ENCODE data around the gene CCDC122. TPM values are rescaled to one million over a fixed set of nuclear protein-coding genes. Genes with fewer than 3 reads are reported as not detected.

The CCDC122 gene
- total RNA-seq, 1 donor from 2014 or later = 4.8 TPM

DNA sequence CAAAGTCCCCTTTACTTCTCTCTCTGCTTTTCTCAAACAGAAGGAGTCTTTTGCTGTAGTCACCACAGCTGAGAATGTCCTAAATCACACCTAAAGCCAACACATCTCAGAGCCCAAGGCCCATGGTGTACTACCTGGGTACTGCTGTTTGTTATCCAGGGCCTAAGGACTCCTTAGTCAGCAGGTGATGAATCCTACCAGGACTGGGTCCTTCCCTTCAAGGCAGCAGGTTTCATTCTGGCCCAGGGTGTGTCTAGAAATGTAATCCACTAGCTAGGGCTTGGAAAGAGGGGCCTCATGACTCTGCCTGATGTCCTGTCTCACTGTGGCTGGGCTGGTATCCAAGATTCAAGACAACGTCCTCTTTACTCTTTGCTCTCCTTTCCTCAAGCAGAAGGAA lies 56.6 kb downstream of the CCDC122 start:
- TF ChIP-seq, protein P1, sequence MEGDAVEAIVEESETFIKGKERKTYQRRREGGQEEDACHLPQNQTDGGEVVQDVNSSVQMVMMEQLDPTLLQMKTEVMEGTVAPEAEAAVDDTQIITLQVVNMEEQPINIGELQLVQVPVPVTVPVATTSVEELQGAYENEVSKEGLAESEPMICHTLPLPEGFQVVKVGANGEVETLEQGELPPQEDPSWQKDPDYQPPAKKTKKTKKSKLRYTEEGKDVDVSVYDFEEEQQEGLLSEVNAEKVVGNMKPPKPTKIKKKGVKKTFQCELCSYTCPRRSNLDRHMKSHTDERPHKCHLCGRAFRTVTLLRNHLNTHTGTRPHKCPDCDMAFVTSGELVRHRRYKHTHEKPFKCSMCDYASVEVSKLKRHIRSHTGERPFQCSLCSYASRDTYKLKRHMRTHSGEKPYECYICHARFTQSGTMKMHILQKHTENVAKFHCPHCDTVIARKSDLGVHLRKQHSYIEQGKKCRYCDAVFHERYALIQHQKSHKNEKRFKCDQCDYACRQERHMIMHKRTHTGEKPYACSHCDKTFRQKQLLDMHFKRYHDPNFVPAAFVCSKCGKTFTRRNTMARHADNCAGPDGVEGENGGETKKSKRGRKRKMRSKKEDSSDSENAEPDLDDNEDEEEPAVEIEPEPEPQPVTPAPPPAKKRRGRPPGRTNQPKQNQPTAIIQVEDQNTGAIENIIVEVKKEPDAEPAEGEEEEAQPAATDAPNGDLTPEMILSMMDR (conservative IDR thresholded peaks at IDR 0.05) = no peak
- Mint-ChIP-seq H3K9me3 (no peaks in the 10 kb centered on the region), H3K4me3 (no peak overlapping the region), H3K27ac (ENCODE audit: unreplicated experiment) (no peak overlapping the region), H3K27me3 (ENCODE audit: low read depth) (no peaks in the 10 kb centered on the region), H3K4me1 (no peaks in the 10 kb centered on the region), H3K36me3 (ENCODE audit: low read depth) (peaks cover 3% of the 10 kb centered on the region)
- no peak for DNase-seq (ENCODE audit: low read depth, low spot score)

DNA sequence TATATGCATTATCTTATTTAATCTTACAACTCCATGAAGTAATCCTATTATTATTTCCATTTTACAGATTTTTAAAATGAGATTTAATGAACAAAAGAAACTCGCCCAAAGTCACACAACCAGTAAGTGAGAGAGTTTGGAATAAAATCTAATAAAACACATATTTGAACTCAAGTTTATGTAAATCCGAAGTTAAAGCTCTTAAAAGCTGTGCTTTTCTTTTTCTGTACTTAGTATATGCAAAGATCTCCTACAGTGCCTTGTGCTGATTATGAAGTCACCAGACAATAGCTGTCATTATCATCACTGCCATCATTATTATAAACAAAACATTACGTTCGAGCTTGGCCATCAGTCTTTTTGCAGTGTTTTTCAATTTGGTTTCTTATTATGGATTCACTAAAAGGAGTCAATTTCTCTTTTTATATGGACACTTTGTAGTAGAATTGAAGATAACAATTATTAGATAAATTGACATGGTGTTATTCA lies 63.1 kb downstream of the CCDC122 start:
- Mint-ChIP-seq H3K9me3 (no peaks in the 10 kb centered on the region), H3K4me1 (peaks cover 6% of the 10 kb centered on the region), H3K36me3 (ENCODE audit: low read depth) (peaks cover 3% of the 10 kb centered on the region), H3K27me3 (ENCODE audit: low read depth) (no peaks in the 10 kb centered on the region), H3K27ac (ENCODE audit: unreplicated experiment) (no peak overlapping the region), H3K4me3 (no peak overlapping the region)
- DNase-seq (ENCODE audit: low read depth, low spot score) = no peak
- TF ChIP-seq, protein P1 (conservative IDR thresholded peaks at IDR 0.05) = no peak

DNA sequence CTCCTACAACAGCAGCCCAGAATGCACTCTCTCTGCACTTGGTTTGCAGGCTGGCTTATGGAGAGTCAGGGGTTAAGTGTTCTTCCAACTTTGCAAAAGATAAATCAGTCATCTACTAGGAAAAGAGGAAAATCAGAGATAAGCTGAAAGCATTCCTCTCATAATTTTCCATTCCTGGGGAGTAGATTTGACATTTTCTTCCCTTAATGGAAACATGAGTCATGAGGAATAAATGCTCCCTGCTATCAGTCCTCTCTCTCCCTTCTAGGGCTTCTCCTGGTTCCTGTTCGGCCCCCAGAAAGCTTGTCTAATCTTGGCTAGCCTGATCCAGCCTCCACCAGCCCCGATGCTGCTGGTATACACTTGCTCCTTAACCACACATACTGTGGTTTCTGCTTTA lies 64.3 kb downstream of the CCDC122 start:
- peaks cover 6% of the 10 kb centered on the region for H3K4me1 Mint-ChIP-seq
- peaks cover 3% of the 10 kb centered on the region for H3K36me3 Mint-ChIP-seq (ENCODE audit: low read depth)
- no peaks in the 10 kb centered on the region for H3K27me3 Mint-ChIP-seq (ENCODE audit: low read depth)
- no peak for DNase-seq (ENCODE audit: low read depth, low spot score)
- H3K4me3 Mint-ChIP-seq = no peak overlapping the region
- H3K9me3 Mint-ChIP-seq = no peaks in the 10 kb centered on the region
- TF ChIP-seq, protein P1 (conservative IDR thresholded peaks at IDR 0.05) = no peak
- no peak overlapping the region for H3K27ac Mint-ChIP-seq (ENCODE audit: unreplicated experiment)

DNA sequence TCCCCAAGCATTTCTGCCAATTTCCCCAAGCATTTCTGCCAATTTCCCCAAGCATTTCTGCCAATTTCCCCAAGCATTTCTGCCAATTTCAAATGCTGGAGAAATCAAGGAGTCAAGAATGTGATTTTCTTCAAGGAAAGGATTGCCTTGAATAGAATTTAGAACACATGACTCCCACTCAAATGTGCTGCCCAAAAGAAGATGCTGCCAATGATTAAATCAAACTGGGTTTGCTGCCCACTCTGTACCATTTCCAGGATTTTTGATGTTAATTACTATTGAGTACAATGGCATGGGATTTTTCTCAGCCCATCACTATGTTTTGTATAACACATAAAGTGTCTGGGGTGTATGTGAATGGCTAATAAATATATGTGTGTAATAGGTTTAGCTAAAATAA lies 70.9 kb downstream of the CCDC122 start:
- TF ChIP-seq, protein P1 (conservative IDR thresholded peaks at IDR 0.05) = no peak
- DNase-seq (ENCODE audit: low read depth, low spot score) = no peak
- Mint-ChIP-seq H3K27ac (ENCODE audit: unreplicated experiment) (no peak overlapping the region), H3K9me3 (peaks cover 3% of the 10 kb centered on the region), H3K4me3 (no peak overlapping the region), H3K4me1 (peaks cover 6% of the 10 kb centered on the region), H3K36me3 (ENCODE audit: low read depth) (peaks cover 3% of the 10 kb centered on the region), H3K27me3 (ENCODE audit: low read depth) (peaks cover 3% of the 10 kb centered on the region)

DNA sequence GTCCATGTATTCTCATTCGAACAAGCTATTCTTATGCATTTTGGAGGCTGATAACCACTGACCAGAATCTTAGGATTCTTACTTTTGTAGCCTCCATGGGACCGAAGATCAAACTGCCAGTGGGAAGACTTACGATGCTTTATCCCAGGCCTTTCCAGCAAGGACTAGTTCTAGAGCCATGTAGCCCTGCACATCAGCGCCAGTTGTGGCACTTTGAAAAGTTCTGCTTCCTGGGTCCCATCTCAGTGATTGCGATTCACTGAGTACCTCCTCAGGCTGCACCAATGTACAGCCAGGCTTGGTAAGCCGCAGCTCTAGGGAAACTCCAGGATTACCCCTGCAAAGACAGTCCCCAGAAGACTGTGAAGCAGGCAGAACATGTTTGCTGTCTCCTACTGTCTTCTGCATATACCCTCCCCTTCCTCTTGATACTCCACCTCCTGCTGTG lies 73.8 kb downstream of the CCDC122 start:
- peaks cover 3% of the 10 kb centered on the region for H3K9me3 Mint-ChIP-seq
- H3K27ac Mint-ChIP-seq (ENCODE audit: unreplicated experiment) = no peak overlapping the region
- H3K27me3 Mint-ChIP-seq (ENCODE audit: low read depth) = peaks cover 3% of the 10 kb centered on the region
- no peak for DNase-seq (ENCODE audit: low read depth, low spot score)
- no peak overlapping the region for H3K4me3 Mint-ChIP-seq
- TF ChIP-seq, protein P1 (conservative IDR thresholded peaks at IDR 0.05) = no peak
- peaks cover 3% of the 10 kb centered on the region for H3K36me3 Mint-ChIP-seq (ENCODE audit: low read depth)
- H3K4me1 Mint-ChIP-seq = peaks cover 6% of the 10 kb centered on the region

Data from neural crest cell (in vitro differentiated cells).